ENCODE results near the gene AAK1. TPM values are rescaled to one million over a fixed set of nuclear protein-coding genes. Genes with fewer than 3 reads are reported as not detected.
A peak's percentile ranks its signal among the peaks of the same experiment; 100 is the strongest.
"Not testable (repeated sequence)": the region's sequence is repeated elsewhere in the genome, so short reads cannot be mapped to it uniquely, and the experiment has no call there.

Gene AAK1
- polyA plus RNA-seq, 3 donors = 16.2 to 18.9 (median 18.0) TPM

DNA sequence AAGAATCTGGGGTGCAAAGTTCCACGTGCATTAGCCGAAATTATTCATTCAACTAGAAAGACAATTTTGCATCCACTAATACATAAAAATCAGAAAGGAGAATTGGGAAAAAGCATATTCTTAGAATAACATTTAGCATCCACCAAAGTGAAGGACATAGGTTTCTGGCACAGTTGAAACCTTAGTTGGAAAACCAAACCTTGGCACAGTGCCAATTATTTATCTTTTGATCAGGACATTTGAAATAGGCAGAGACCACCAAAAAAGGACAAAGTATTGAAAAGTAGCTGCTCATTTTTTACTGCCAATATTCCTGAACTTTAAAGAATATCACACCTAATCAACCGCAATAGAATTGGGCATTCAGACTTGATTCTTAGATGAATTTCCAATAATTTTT lies 180.8 kb downstream of the AAK1 start:
- no peak for DNase-seq (ENCODE audit: low read depth in 3 of 3, low spot score in 2 of 3)

DNA sequence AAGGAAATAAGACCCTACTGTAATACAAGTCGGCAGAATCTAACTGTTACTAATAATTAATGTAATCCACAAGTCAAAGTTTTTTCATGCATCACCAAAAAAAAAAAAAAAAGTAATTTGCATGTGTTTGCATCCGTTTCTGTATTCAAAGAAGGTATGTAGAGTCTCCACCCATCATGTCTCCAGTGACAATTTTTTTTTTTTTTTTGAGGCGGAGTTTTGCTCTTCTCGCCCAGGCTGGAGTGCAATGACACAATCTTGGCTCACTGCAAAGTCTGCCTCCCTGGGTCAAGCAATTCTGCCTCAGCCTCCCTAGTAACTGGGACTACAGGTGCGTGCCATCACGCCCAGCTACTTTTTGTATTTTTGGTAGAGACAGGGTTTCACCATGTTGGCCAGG lies 182.1 kb downstream of the AAK1 start:
- DNase-seq (ENCODE audit: low read depth in 3 of 3, low spot score in 2 of 3) = no peak

DNA sequence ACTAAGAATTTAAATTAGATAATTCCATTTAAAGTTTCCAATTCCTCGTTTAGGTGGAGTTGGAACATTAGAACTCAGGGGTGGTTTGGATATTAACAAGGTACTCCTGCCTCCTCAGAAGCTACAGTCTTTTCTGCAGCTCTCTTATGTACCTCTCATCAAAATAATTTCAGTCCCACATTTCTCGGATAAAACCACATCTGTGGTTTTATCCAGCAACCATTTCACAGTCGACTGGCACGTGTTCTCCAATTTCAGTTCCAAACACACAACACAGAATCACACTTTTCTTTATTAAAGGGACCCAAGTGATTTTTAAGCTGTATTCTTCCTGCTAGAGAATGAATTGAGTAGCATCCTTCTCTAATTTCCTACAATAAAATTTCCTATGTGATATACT lies 183.6 kb downstream of the AAK1 start:
- no peak for DNase-seq (ENCODE audit: low read depth in 3 of 3, low spot score in 2 of 3)

DNA sequence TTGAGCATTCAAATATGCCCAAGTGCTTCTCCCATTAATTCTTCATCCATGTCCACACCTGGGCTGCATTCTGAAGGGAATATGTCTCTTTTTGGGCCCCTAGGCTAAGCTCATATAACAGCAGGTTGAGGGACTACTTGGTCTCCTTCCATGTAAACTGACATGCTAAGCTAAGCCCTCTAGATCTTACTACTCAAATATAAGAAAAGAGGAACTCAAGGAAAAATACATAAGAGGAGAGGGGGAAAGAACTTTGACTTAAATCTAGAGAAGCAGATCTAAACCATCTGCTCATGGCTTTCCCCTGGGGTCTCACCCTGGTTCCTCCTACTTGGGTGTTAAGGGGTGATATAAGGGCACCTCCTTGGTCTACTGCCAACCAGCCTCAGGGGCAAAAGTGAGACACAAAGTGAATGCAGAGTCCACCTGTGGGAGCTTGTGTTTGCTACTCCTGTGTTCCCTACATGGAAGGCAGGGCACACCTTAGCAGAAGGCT lies 186.5 kb downstream of the AAK1 start:
- no peak for DNase-seq (ENCODE audit: low read depth in 3 of 3, low spot score in 2 of 3)

DNA sequence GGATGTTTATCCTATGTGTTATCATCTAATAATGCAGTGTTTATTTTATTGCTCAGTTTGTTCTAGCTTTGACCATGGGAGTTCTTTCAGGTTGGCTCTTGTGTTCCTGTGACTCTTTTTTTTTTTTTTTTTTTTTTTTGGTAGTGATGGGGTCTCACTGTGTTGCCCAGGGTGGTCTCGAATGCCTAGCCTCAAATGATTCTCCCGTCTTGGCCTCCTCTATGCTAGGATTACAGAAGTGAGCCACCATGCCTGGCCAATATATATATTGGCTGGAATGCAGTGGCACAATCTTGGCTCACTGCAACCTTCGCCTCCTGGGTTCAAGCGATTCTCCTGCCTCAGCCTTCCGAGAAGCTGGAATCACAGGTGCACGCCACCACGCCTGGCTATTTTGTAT lies 187.4 kb downstream of the AAK1 start:
- no peak for DNase-seq (ENCODE audit: low read depth in 3 of 3, low spot score in 2 of 3)

DNA sequence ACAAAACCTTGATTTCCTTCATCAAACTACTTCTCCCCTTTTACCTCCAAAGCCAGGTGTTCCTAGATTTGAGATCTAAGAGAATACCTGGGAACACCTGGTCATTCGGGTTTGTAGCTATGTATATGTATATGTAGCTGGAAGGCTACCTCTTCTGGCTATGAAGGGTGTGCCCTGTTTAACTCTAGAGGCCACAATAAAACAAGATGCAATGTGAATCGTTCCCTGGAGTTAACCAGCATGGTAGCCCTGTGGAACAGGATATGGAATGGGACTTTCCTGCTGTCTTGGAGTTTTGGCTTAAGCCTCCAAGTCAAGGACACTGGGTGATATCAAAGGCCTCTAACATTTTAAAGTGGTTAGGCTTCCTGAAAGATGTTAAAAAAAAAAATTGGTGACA lies 188.6 kb downstream of the AAK1 start:
- DNase-seq (ENCODE audit: low read depth in 3 of 3, low spot score in 2 of 3) = no peak

GRCh38 chr2:69453475-69454129 lies 189.9 kb downstream of the AAK1 start:
- DNase-seq (ENCODE audit: low read depth in 3 of 3, low spot score in 2 of 3) = no peak

GRCh38 chr2:69452687-69453086 lies 190.9 kb downstream of the AAK1 start:
- DNase-seq (ENCODE audit: low read depth in 3 of 3, low spot score in 2 of 3) = no peak

DNA sequence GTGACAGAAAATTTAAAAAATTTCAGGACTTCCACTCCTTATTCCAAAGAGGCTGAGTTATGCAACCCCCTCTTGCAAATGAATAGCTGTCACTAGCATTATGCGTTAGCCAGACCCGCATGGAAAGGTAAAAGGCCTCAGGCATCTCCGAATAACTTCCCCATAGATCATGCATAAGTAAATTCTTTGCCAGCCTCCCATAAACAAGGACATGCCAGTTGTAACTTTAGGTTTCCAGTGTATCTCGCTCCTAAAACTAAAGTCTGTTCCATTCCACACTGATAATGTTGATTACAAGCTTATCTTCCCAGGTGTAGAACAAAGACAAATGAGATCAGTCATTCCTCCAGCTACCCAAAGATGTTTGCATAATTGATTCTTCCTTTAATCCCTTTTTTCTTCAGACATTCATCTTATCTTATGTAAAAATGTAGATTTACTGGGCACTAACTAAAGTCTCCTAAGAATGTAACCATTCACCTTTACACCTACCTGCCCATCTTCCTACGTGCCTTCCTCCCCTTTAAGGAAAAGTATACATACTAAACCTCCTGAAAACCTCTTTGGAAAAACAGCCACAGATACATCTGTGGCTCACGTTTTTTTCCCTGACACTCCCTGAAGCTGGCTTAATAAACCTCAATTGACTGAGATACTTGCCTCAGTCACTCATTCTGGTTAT lies 192.7 kb downstream of the AAK1 start:
- no peak for DNase-seq (ENCODE audit: low read depth in 3 of 3, low spot score in 2 of 3)

- DNase-seq (ENCODE audit: low read depth in 3 of 3, low spot score in 2 of 3) = no peak
Measured at GRCh38 chr2:69449906-69450305, 193.6 kb downstream of the AAK1 start.

DNA sequence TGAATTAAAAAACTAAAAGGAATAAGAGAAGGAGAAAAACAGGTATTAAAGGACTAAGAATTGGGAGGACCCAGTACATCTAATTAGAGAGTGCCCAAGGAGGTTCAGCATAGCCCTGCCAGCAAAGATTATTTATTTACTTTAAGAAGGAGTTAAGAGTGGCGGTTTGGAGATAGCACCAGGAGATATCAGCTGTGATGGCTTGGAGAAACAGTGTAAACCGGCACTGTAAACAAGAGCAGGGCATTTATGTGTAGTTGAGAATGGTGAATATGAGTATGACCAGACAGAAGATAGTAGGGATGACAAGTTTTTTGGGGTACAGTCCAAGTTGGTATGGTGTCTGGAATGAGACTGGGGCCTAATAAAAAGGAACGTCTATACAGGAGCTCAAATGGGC lies 199.9 kb downstream of the AAK1 start:
- DNase-seq (ENCODE audit: low read depth in 3 of 3, low spot score in 2 of 3) = not testable (repeated sequence)

GRCh38 chr2:69439499-69439898 lies 204.0 kb downstream of the AAK1 start:
- DNase-seq (ENCODE audit: low read depth in 3 of 3, low spot score in 2 of 3) = not testable (repeated sequence)

GRCh38 chr2:69438580-69438979 lies 205.0 kb downstream of the AAK1 start:
- DNase-seq (ENCODE audit: low read depth in 3 of 3, low spot score in 2 of 3) = no peak

- no peak for DNase-seq (ENCODE audit: low read depth in 3 of 3, low spot score in 2 of 3)
Measured at GRCh38 chr2:69437751-69438154, 205.8 kb downstream of the AAK1 start.

- peak; percentile 77 to 90 (median 83) for DNase-seq (ENCODE audit: low read depth in 3 of 3, low spot score in 2 of 3)
Measured at GRCh38 chr2:69436938-69437750, 206.4 kb downstream of the AAK1 start, which contains the start of gene NFU1. Gene NFU1 (minus strand): TSS chr2:69437435. CDS start chr2:69437422, 13 bp downstream.

- DNase-seq (ENCODE audit: low read depth in 3 of 3, low spot score in 2 of 3) = no peak
Measured at GRCh38 chr2:69436596-69436937, 207.0 kb downstream of the AAK1 start.

DNA sequence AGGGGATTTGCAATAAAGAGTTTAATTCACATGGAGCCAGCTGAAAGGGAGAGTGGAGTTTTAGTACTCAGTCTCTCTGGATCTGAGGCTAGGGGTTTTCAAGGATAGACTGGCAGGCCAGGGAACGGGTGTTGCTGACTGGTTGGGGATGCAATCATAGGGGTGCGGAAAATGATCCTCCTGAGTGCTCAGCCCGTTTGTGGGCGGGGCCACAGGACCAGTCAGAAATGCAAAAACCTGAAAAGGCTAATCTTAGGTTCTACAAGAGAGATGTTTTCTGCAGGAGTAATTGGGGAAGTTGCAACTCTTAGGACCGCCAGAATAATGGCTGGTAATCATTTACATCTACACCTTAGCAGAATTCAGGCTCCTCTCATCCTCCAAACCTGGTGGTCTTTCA lies 208.8 kb downstream of the AAK1 start:
- DNase-seq (ENCODE audit: low read depth in 3 of 3, low spot score in 2 of 3) = no peak

- no peak for DNase-seq (ENCODE audit: low read depth in 3 of 3, low spot score in 2 of 3)
Measured at GRCh38 chr2:69429491-69430183, 213.9 kb downstream of the AAK1 start.

DNA sequence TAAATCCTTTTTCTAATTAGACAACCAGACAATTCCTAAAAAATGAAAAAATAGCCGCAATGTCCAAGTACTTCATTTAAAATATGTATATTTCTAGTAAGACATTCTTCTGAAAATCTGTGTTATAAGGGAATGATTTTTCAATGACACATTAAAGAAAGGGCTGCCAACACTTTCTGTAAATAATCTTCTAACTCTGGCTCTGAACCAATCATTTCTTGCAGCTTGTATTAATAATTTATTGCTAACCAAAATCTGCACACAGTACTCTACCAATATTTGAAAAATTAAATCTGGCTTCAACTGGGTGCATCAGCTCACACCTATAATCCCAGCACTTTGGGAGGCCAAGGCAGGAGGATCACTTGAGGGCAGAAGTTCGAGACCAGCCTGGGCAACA lies 214.6 kb downstream of the AAK1 start:
- DNase-seq (ENCODE audit: low read depth in 3 of 3, low spot score in 2 of 3) = no peak

DNA sequence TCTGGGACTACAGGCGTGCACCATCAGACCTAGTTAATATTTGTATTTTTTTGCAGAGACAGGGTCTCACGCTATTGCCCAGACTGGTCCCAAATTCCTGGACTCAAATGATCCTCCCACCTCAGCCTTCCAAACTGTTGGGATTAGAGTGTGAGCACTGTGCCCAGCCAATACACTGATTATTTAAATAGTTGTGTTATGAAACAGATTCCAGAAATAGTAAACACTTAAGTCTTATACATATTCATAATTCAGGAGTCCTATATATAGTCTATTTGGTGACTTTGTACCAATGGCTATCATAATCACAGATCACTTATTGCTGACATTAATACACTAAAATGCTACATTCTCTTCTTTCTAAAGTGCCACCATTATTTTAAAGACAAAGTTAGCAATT lies 219.1 kb downstream of the AAK1 start:
- DNase-seq (ENCODE audit: low read depth in 3 of 3, low spot score in 2 of 3) = no peak

DNA sequence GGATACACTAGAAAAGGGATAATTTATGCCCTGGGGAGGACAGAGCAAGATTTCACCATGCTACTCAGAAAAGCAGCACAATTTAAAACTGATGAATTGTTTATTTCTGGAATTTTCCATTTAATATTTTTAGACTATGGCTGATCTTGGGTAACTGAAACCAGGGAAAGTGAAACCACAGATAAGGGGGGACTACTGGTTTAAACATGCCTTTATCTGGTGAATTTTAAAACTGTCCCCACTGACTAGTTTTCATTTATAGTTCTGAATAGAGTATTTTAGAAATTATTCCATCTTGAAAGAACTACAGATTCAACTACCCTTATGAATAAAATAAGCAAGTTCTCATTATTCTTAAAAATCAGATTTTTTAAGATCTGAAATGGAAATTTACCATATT lies 221.3 kb downstream of the AAK1 start:
- DNase-seq (ENCODE audit: low read depth in 3 of 3, low spot score in 2 of 3) = no peak

All from right renal cortex interstitium (tissue), 3 donors.